HAP-1 (cell line): Measurements from ENCODE around the gene JPH2.
"Not testable (repeated sequence)": the region's sequence is repeated elsewhere in the genome, so short reads cannot be mapped to it uniquely, and the experiment has no call there.

Experiments
- DNase-seq, 2 experiments: peaks; one replicate each; pipeline ENCODE4 v3.0.0-alpha.2; 2016 to 2020; ENCODE audit warnings: low spot score in 2 of 2
- H3K27me3 ChIP-seq: fragments of 250-450 bp; sonication (Bioruptor Pico); 2 replicates; pipeline ENCODE4 v1.5.1; 2020; ENCODE audit warnings: low read depth, mild to moderate bottlenecking, moderate library complexity
- H3K36me3 ChIP-seq: fragments of 250-450 bp; sonication (Bioruptor Pico); replicated peaks from 2 replicates; pipeline ENCODE4 v1.5.1; 2020; ENCODE audit warnings: mild to moderate bottlenecking
- H3K4me1 ChIP-seq: fragments of 250-450 bp; sonication (Bioruptor Pico); 2 replicates; pipeline ENCODE4 v1.5.1; 2020; ENCODE audit warnings: mild to moderate bottlenecking
- H3K4me3 ChIP-seq: fragments of 250-450 bp; sonication (Bioruptor Pico); 2 replicates; pipeline ENCODE4 v1.5.1; 2020; ENCODE audit warnings: mild to moderate bottlenecking, moderate library complexity
- H3K9me3 ChIP-seq: fragments of 250-450 bp; sonication (Bioruptor Pico); 2 replicates; pipeline ENCODE4 v1.5.1; 2020; ENCODE audit warnings: mild to moderate bottlenecking, moderate library complexity
- in situ Hi-C: fragments of 300-500 bp; cut with MboI; formaldehyde crosslinking; loops from 3 replicates; pipeline ENCODE4 v1.14.3; 2020; ENCODE audit warnings: low sequenced_read_pairs, inconsistent platforms, mixed read lengths

The JPH2 gene

GRCh38 chr20:44207126-44207723 lies 20.2 kb upstream of the JPH2 start:
- H3K4me1 ChIP-seq, result peaks cover 25% of the 10 kb centered on the region
- H3K36me3 ChIP-seq, result peaks cover 43% of the 10 kb centered on the region
- DNase-seq, result no peak
- H3K4me3 ChIP-seq, result no peak overlapping the region
- in situ Hi-C loops, result no loop called here
- H3K9me3 ChIP-seq, result no peaks in the 10 kb centered on the region
- H3K27me3 ChIP-seq, result no peaks in the 10 kb centered on the region

GRCh38 chr20:44206132-44206531 lies 19.1 kb upstream of the JPH2 start:
- no peak for DNase-seq
- Histone ChIP-seq H3K36me3 (peaks cover 52% of the 10 kb centered on the region), H3K4me1 (peaks cover 17% of the 10 kb centered on the region), H3K27me3 (no peaks in the 10 kb centered on the region), H3K9me3 (no peaks in the 10 kb centered on the region), H3K4me3 (no peak overlapping the region)
- in situ Hi-C loops, result no loop called here

GRCh38 chr20:44204832-44205215 lies 17.8 kb upstream of the JPH2 start:
- H3K27me3 ChIP-seq, result no peaks in the 10 kb centered on the region
- DNase-seq, result no peak
- H3K9me3 ChIP-seq, result no peaks in the 10 kb centered on the region
- peaks cover 54% of the 10 kb centered on the region for H3K36me3 ChIP-seq
- peaks cover 17% of the 10 kb centered on the region for H3K4me1 ChIP-seq
- no peak overlapping the region for H3K4me3 ChIP-seq
- in situ Hi-C loops, result no loop called here

GRCh38 chr20:44204156-44204831 lies 17.3 kb upstream of the JPH2 start:
- peaks cover 59% of the 10 kb centered on the region for H3K36me3 ChIP-seq
- no peak overlapping the region for H3K4me3 ChIP-seq
- in situ Hi-C loops, result no loop called here
- H3K27me3 ChIP-seq, result no peaks in the 10 kb centered on the region
- no peaks in the 10 kb centered on the region for H3K9me3 ChIP-seq
- no peak for DNase-seq
- H3K4me1 ChIP-seq, result peaks cover 17% of the 10 kb centered on the region

- in situ Hi-C loops, result no loop called here
- peaks cover 7% of the 10 kb centered on the region for H3K4me1 ChIP-seq
- no peaks in the 10 kb centered on the region for H3K27me3 ChIP-seq
- H3K36me3 ChIP-seq, result peaks cover 66% of the 10 kb centered on the region
- H3K9me3 ChIP-seq, result no peaks in the 10 kb centered on the region
- H3K4me3 ChIP-seq, result no peak overlapping the region
- DNase-seq, result no peak
These were observed 16.2 kb upstream of the JPH2 start for GRCh38 chr20:44203161-44203560.

GRCh38 chr20:44200983-44201382 lies 14.0 kb upstream of the JPH2 start:
- H3K9me3 ChIP-seq, result no peaks in the 10 kb centered on the region
- H3K36me3 ChIP-seq, result peaks cover 75% of the 10 kb centered on the region
- no peaks in the 10 kb centered on the region for H3K27me3 ChIP-seq
- in situ Hi-C loops, result no loop called here
- no peak for DNase-seq
- 0 out of 2 replicates have a peak, but pooled peaks cover 3% of the 10 kb centered on the region for H3K4me1 ChIP-seq
- H3K4me3 ChIP-seq, result no peak overlapping the region

GRCh38 chr20:44200371-44200770 lies 13.4 kb upstream of the JPH2 start:
- DNase-seq, result no peak
- H3K36me3 ChIP-seq, result peaks cover 72% of the 10 kb centered on the region
- 0 out of 2 replicates have a peak, but pooled peaks cover 3% of the 10 kb centered on the region for H3K4me1 ChIP-seq
- in situ Hi-C loops, result no loop called here
- H3K9me3 ChIP-seq, result no peaks in the 10 kb centered on the region
- no peak overlapping the region for H3K4me3 ChIP-seq
- no peaks in the 10 kb centered on the region for H3K27me3 ChIP-seq

- H3K4me1 ChIP-seq, result 0 out of 2 replicates have a peak, but pooled peaks cover 3% of the 10 kb centered on the region
- H3K27me3 ChIP-seq, result no peaks in the 10 kb centered on the region
- H3K9me3 ChIP-seq, result no peaks in the 10 kb centered on the region
- H3K4me3 ChIP-seq, result no peak overlapping the region
- no peak for DNase-seq
- peaks cover 67% of the 10 kb centered on the region for H3K36me3 ChIP-seq
- in situ Hi-C loops, result no loop called here
These were observed 12.9 kb upstream of the JPH2 start for GRCh38 chr20:44199877-44200276.

- H3K4me3 ChIP-seq, result no peak overlapping the region
- no peak for DNase-seq
- H3K4me1 ChIP-seq, result 0 out of 2 replicates have a peak, but pooled peaks cover 3% of the 10 kb centered on the region
- H3K36me3 ChIP-seq, result peaks cover 58% of the 10 kb centered on the region
- in situ Hi-C loops, result no loop called here
- H3K9me3 ChIP-seq, result no peaks in the 10 kb centered on the region
- H3K27me3 ChIP-seq, result no peaks in the 10 kb centered on the region
These were observed 11.9 kb upstream of the JPH2 start for GRCh38 chr20:44198872-44199271.

- H3K27me3 ChIP-seq, result no peaks in the 10 kb centered on the region
- H3K4me1 ChIP-seq, result 0 out of 2 replicates have a peak, but pooled peaks cover 3% of the 10 kb centered on the region
- no peak overlapping the region for H3K4me3 ChIP-seq
- H3K9me3 ChIP-seq, result no peaks in the 10 kb centered on the region
- in situ Hi-C loops, result no loop called here
- DNase-seq, result peak in 1 of 2 experiments; percentile 12
- H3K36me3 ChIP-seq, result peaks cover 36% of the 10 kb centered on the region
These were observed 9.3 kb upstream of the JPH2 start for GRCh38 chr20:44196271-44196670.

- no peaks in the 10 kb centered on the region for H3K9me3 ChIP-seq
- in situ Hi-C loops, result no loop called here
- H3K36me3 ChIP-seq, result peaks cover 31% of the 10 kb centered on the region
- no peak for DNase-seq
- H3K4me1 ChIP-seq, result 0 out of 2 replicates have a peak, but pooled peaks cover 3% of the 10 kb centered on the region
- H3K4me3 ChIP-seq, result no peak overlapping the region
- H3K27me3 ChIP-seq, result no peaks in the 10 kb centered on the region
These were observed 8.6 kb upstream of the JPH2 start for GRCh38 chr20:44195605-44196004.

GRCh38 chr20:44193801-44194200 lies 6.8 kb upstream of the JPH2 start:
- Histone ChIP-seq H3K4me1 (0 out of 2 replicates have a peak, but pooled peaks cover 3% of the 10 kb centered on the region), H3K4me3 (no peak overlapping the region), H3K9me3 (no peaks in the 10 kb centered on the region), H3K27me3 (no peaks in the 10 kb centered on the region), H3K36me3 (peaks cover 20% of the 10 kb centered on the region)
- no peak for DNase-seq
- in situ Hi-C loops, result no loop called here

GRCh38 chr20:44191640-44192039 lies 4.7 kb upstream of the JPH2 start:
- DNase-seq, in situ Hi-C loops, H3K4me3 ChIP-seq, H3K4me1 ChIP-seq, H3K9me3 ChIP-seq, H3K36me3 ChIP-seq, H3K27me3 ChIP-seq: not testable (repeated sequence)

GRCh38 chr20:44190197-44190852 lies 3.3 kb upstream of the JPH2 start:
- H3K4me1 ChIP-seq, H3K36me3 ChIP-seq, in situ Hi-C loops, H3K9me3 ChIP-seq, H3K4me3 ChIP-seq, H3K27me3 ChIP-seq: not testable (repeated sequence)
- peak; percentile 66 to 73 for DNase-seq
